HG03097 (cell line): Measurements from ENCODE around the gene PTPN7.

ENCODE experiments used
- ATAC-seq: cut with Tn5 transposase; IDR thresholded peaks from one replicate; pipeline ENCODE4 v1.9.1; 2021; ENCODE audit not compliant: unreplicated experiment, low FRiP score

Gene PTPN7

GRCh38 chr1:202133496-202133895 lies 26.9 kb downstream of the PTPN7 start:
- ATAC-seq, result no peak

- ATAC-seq, result no peak
Measured at GRCh38 chr1:202133001-202133400, 27.4 kb downstream of the PTPN7 start.

- ATAC-seq, result no peak
Measured at GRCh38 chr1:202131956-202132821, 28.2 kb downstream of the PTPN7 start.

GRCh38 chr1:202130816-202131522 lies 29.4 kb downstream of the PTPN7 start:
- ATAC-seq, result no peak

GRCh38 chr1:202130297-202130721 lies 30.1 kb downstream of the PTPN7 start:
- no peak for ATAC-seq

GRCh38 chr1:202129453-202130296 lies 30.7 kb downstream of the PTPN7 start:
- no peak for ATAC-seq

GRCh38 chr1:202127836-202128622 lies 32.4 kb downstream of the PTPN7 start:
- ATAC-seq, result no peak

GRCh38 chr1:202127061-202127460 lies 33.3 kb downstream of the PTPN7 start:
- no peak for ATAC-seq

GRCh38 chr1:202126426-202126825 lies 34.0 kb downstream of the PTPN7 start:
- ATAC-seq, result no peak

GRCh38 chr1:202125611-202126010 lies 34.8 kb downstream of the PTPN7 start:
- no peak for ATAC-seq

GRCh38 chr1:202124142-202124541 lies 36.3 kb downstream of the PTPN7 start:
- no peak for ATAC-seq

GRCh38 chr1:202123336-202123813 lies 37.0 kb downstream of the PTPN7 start:
- no peak for ATAC-seq

GRCh38 chr1:202122639-202123335 lies 37.6 kb downstream of the PTPN7 start, which contains the start of gene GPR37L1:
GPR37L1 (plus strand) TSS chr1:202122917; CDS start chr1:202122964, 47 bp downstream.
- ATAC-seq, result no peak

GRCh38 chr1:202121006-202121405 lies 39.4 kb downstream of the PTPN7 start:
- no peak for ATAC-seq

GRCh38 chr1:202117898-202118371 lies 42.5 kb downstream of the PTPN7 start:
- no peak for ATAC-seq

- ATAC-seq, result no peak
Measured at GRCh38 chr1:202116287-202116686, 44.1 kb downstream of the PTPN7 start.

GRCh38 chr1:202113690-202114300 lies 46.6 kb downstream of the PTPN7 start:
- ATAC-seq, result no peak

GRCh38 chr1:202112859-202113689 lies 47.3 kb downstream of the PTPN7 start:
- no peak for ATAC-seq
